ENCODE data around the gene INTS1.

The INTS1 gene

DNA sequence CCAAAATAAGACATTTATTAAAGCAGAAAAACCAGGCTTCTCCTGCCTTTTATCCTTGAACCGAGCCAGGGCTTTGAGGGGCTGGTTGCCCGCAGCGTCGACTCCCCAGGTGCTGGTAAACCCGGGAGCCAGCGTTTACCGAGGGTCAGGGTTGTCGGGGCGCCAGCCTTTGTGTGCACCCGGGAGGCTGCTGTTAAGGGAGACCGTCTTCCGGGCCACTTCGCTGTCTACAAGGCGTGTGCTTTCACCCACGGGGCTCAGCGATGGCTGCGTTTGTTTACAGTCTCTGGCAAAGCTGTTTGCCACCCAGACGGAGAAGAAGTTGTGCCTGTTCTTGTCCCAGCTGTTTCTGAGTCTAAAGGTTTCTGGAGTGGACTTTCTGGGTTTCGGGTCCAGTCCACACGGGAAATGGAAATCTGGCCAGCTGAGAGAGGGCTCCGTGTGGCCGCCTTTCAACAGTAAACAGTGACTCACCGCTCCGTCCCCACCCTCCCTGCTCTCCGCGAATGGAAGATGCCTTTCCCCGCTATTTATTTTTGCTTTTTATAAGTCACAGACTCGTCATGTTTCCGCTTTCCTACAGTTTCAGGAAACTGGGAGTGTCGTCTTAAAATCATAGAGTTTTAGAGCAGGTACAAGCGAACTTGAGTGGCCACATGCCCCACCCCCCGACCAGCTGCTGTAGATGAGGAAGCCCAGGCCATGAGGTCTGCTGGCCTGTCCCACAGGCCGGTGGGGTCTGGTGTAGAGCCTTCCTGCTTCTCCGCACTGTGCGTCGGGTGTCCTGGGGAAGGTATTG is 28.5 kb upstream of the INTS1 start:
- no peak for TF ChIP-seq ZFX (IDR thresholded peaks at IDR 0.05)
- TF ChIP-seq, protein P1, sequence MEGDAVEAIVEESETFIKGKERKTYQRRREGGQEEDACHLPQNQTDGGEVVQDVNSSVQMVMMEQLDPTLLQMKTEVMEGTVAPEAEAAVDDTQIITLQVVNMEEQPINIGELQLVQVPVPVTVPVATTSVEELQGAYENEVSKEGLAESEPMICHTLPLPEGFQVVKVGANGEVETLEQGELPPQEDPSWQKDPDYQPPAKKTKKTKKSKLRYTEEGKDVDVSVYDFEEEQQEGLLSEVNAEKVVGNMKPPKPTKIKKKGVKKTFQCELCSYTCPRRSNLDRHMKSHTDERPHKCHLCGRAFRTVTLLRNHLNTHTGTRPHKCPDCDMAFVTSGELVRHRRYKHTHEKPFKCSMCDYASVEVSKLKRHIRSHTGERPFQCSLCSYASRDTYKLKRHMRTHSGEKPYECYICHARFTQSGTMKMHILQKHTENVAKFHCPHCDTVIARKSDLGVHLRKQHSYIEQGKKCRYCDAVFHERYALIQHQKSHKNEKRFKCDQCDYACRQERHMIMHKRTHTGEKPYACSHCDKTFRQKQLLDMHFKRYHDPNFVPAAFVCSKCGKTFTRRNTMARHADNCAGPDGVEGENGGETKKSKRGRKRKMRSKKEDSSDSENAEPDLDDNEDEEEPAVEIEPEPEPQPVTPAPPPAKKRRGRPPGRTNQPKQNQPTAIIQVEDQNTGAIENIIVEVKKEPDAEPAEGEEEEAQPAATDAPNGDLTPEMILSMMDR (conservative IDR thresholded peaks at IDR 0.05) = no peak
- peak overlapping the region; percentile 89 for H3K27ac ChIP-seq

DNA sequence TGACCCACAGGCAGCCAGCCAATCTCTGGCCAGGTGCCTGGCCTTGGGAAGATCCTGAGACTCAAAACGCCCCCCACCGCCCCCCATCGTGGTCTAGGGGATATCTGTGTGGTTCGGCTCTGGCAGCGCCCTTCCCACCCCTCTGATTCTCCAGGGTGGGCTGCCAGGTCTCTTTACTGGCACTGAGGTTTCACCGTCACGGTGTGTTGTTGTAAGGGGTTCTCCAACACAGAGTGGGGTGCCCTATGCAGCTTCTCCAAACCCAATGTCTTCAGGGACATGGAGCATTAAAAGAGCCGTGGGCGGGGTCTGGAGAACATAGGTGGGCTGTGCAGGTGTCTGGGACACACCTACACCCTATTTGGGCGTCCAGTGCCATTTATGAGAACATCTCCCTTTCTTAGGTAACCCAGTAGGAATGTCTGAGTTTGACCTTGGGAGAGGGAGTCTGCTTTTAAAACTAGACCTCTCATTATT is 27.8 kb upstream of the INTS1 start:
- H3K27ac ChIP-seq = peak overlapping the region; percentile 89
- no peak for TF ChIP-seq ZFX (IDR thresholded peaks at IDR 0.05)
- TF ChIP-seq, protein P1 (conservative IDR thresholded peaks at IDR 0.05) = no peak

DNA sequence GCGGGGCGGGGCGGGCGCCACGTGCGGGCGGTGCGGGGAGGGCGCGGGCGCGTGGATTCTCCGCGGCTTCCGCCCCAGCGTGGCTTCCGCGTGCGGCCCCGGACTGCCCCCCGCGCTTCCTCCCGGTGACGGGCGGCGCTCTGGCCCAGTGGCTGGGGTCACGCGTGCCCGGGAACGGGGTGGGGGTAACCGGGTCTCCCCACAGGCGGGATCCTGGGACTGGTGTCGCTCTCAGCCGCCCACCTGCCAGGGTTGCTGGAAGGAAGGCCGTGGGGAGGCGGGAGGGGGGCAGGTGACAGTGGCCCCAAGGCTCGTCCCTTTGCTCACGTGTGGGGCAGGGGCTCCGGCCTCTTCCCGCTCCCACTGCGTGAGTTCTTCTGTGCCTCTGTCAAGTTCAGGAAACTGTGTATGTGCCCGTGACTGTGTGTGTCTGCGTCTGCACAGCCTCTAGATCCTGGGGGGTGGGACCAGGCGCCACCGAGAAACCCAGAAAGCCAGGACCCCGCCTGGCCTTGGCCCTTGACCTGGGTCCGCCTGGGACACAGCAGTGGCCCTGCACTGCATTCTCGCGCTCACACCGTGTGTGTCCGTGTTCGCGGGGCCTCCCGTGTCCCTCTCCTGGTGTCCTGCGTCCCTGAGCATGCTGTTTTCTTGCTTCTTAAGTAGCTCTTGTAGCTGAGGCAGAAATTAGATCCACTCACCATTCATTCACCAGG is 27.2 kb upstream of the INTS1 start:
- peak overlapping the region; percentile 89 for H3K27ac ChIP-seq

DNA sequence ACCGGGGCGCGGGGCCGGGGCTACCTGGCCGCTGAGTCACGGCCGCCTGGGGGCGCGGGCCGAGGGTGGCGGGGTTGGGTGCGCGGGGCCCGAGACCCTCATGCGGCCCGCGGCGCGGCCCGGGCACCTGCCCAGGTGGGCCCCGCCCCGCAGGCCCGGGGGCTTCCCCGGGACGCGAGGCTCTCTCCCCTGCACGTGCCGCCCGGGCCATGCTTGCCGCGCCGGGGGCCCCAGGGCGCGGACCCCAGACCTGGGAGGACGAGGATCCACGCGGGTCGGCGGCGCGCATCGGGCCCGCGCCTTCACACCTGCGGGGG is 26.7 kb upstream of the INTS1 start:
- H3K27ac ChIP-seq = peak overlapping the region; percentile 89
- TF ChIP-seq, protein P1 (conservative IDR thresholded peaks at IDR 0.05) = no peak
- TF ChIP-seq ZFX (IDR thresholded peaks at IDR 0.05) = peak; percentile 55; the same call in 1 of the 2 replicates

More for the DNA sequence above, 27.2 kb upstream of the INTS1 start:
- TF ChIP-seq, protein P1 (conservative IDR thresholded peaks at IDR 0.05) = no peak
- TF ChIP-seq ZFX (IDR thresholded peaks at IDR 0.05) = no peak

DNA sequence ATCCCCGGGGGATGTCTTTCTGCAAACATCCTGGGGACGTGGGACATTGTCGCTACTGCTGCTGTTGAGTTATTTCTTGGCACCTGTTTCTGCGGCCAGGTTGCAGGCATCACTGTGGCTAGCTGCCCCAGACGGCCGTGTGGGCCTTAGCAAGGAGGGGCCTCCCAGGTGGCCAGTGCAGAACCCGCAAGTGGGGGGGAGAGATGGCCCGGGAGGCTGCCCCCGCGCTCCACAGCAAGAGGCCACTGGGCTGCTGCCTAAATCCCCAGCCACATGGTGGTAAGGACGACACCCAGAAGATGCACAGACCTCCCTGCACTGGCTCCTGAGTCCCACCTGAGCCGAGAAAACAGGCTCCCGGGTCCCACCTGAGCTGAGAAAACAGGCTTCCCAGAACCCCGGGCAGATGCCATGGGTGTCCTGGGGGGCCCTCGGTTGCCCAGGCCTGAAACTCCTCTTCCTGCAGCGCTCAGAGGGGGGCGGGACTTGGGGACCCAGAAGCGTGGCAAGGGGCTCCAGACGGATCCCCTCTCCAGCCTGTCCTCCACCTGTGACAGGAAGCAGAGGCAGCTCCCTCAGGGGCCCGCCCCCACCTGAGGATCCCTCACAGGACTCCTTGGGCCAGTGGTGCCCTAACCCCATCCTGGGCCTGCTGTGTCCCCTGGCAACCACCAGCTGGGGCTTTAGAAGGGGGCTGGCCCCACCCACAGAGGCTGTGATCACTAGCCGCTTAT is 25.4 kb upstream of the INTS1 start:
- no peak overlapping the region; the same call in 1 of the 2 replicates for H3K27ac ChIP-seq
- TF ChIP-seq, protein P1 (conservative IDR thresholded peaks at IDR 0.05) = no peak
- TF ChIP-seq ZFX (IDR thresholded peaks at IDR 0.05) = no peak

DNA sequence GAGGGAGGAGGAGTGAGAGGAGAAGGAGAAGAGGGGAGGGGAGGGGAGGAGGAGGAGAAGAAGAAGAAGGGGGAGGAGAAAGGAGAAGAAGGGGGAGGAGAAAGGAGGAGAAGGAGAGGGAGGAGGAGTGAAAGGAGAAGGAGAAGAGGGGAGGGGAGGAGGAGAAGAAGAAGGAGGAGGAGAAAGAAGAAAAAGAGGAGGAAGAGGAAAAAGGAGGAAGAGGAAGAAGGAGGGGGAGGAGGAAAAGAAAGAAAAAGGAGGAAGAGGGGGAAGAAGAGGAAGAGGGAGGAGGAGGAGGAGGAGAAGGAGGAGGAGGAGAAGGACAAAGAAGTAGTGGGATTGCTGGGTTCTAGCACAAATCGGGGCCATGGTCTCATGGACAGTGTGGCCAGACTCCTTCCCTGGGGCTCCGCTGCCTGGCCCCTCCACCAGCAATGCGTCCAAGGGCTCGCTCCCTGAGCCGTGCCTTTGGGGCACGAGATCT is 22.1 kb upstream of the INTS1 start:
- H3K27ac ChIP-seq = no peak overlapping the region

More for the DNA sequence above, 22.1 kb upstream of the INTS1 start:
- TF ChIP-seq, protein P1 (conservative IDR thresholded peaks at IDR 0.05) = no peak
- no peak for TF ChIP-seq ZFX (IDR thresholded peaks at IDR 0.05)

Data from C4-2B (cell line).